K562 (cell line): Measurements from ENCODE around the gene MAP3K7. TPM values are rescaled to one million over a fixed set of nuclear protein-coding genes. Genes with fewer than 3 reads are reported as not detected.

Source experiments
- CBFA2T3 ChIP-seq: fragments of 450-650 bp; IDR thresholded peaks from 2 replicates; pipeline ENCODE4 v1.6.1; 2017
- CLOCK ChIP-seq: fragments of 250-450 bp; sonication (Bioruptor Pico); IDR thresholded peaks from 2 replicates; pipeline ENCODE4 v1.4.0; 2020; ENCODE audit warnings: mild to moderate bottlenecking, moderate library complexity, borderline replicate concordance
- CREB3 ChIP-seq: fragments of 450-650 bp; conservative IDR thresholded peaks from 2 replicates; pipeline ENCODE4 v1.6.1; 2016; ENCODE audit warnings: missing genetic modification characterization, low read depth, mild to moderate bottlenecking, missing compliant biosample characterization, moderate library complexity
- CREM ChIP-seq: IDR thresholded peaks from 2 replicates; pipeline ENCODE4 v1.6.1; 2014; ENCODE audit warnings: antibody characterized with exemption, low read depth
- E4F1 ChIP-seq: fragments of 250-450 bp; sonication (Bioruptor Pico); IDR thresholded peaks from 2 replicates; pipeline ENCODE4 v1.5.0; 2021; ENCODE audit warnings: mild to moderate bottlenecking, borderline replicate concordance
- FOXK2 ChIP-seq, 2 experiments: fragments of 450-650 bp; IDR thresholded peaks in 1 of 2; conservative IDR thresholded peaks in 1 of 2; 2 replicates each; pipeline ENCODE4 v1.6.1; 2016; ENCODE audit warnings: low read depth in 2 of 2, mild to moderate bottlenecking in 1 of 2
- HCFC1 ChIP-seq: IDR thresholded peaks from 2 replicates; pipeline ENCODE4 v1.6.1; 2012; ENCODE audit warnings: low read depth, low read length, improper control_type of control experiment
- SIRT6 ChIP-seq: IDR thresholded peaks from one replicate; pipeline ENCODE4 v1.6.1; 2012; ENCODE audit warnings: low read depth, mild to moderate bottlenecking, control low read depth, inconsistent platforms, low read length, moderate library complexity
- TOE1 ChIP-seq, 2 experiments: fragments of 450-650 bp in 1 of 2; sonication (generic) in 1 of 2; formaldehyde crosslinking in 1 of 2; IDR thresholded peaks; 2 replicates each; pipeline versions ENCODE4 v1.7.1 to v1.8.0; 2016 to 2022; ENCODE audit warnings: borderline replicate concordance in 2 of 2, mild to moderate bottlenecking in 2 of 2, antibody characterized with exemption in 1 of 2, inconsistent platforms in 1 of 2, low read depth in 1 of 2, missing genetic modification reagents in 1 of 2, moderate library complexity in 1 of 2
- ZNF318 ChIP-seq, 2 experiments: fragments of 450-650 bp; IDR thresholded peaks; 2 replicates each; pipeline ENCODE4 v1.6.1; 2016; ENCODE audit warnings: mild to moderate bottlenecking in 2 of 2, borderline replicate concordance in 1 of 2, low read depth in 1 of 2, moderate library complexity in 1 of 2
- polyA plus RNA-seq, 8 experiments: library from polyadenylated mRNA; depleted of rRNA in 4 of 8; stranded (reverse) in 5 of 8; unstranded in 3 of 8; fragments of >200 nt; fragmentation: Nextera tagmentation in 2 of 8; fragmentation: Illumina TruSeq in 1 of 8; extraction: Ambion mirVana in 2 of 8; extraction: Trizol in 1 of 8; gene quantifications; 2 replicates each; pipeline versions ENCODE4 v1.2.1 to v1.2.3, GENCODE V29; 2011 to 2014; ENCODE audit warnings: inconsistent platforms in 1 of 8, missing spikeins in 1 of 8
- total RNA-seq, 7 experiments: library from RNA; depleted of rRNA in 6 of 7; stranded (reverse); fragments of >200 nt in 6 of 7; fragmentation: Illumina TruSeq in 2 of 7; extraction: Trizol in 2 of 7; gene quantifications; 2 replicates each; pipeline versions ENCODE4 v1.2.1 to v1.2.3, GENCODE V29; 2011 to 2021; ENCODE audit warnings: low replicate concordance in 1 of 7

The MAP3K7 gene
- total and polyA plus RNA-seq, 9 of the 15 experiments (the other 6 are each of a cell fraction or from before 2014, with no cell fraction given) = 13.4 to 60.9 (median 34.8) TPM

- no peak for TF ChIP-seq ZNF318 (IDR thresholded peaks at IDR 0.05; ENCODE audit: borderline replicate concordance in 1 of 2, low read depth in 1 of 2)
- TF ChIP-seq CLOCK (CRISPR knock-in tag) = no peak
- TF ChIP-seq HCFC1 = peak; percentile 85
- no peak for TF ChIP-seq CBFA2T3
- no peak for TF ChIP-seq E4F1 (CRISPR knock-in tag)
- TF ChIP-seq CREB3 (tag) = no peak
- TF ChIP-seq FOXK2 (conservative IDR thresholded peaks at IDR 0.05 in 1 of 2, IDR thresholded peaks at IDR 0.05 in 1 of 2; ENCODE audit: low read depth in 2 of 2) = peak; percentile 81 to 88
- TF ChIP-seq TOE1 (IDR thresholded peaks at IDR 0.05; ENCODE audit: borderline replicate concordance) = peak; percentile 38; the same call in 1 of the 2 replicates
- TF ChIP-seq TOE1 (CRISPR knock-in tag; IDR thresholded peaks at IDR 0.05; ENCODE audit: borderline replicate concordance, low read depth) = peak; percentile 64; the same call in 1 of the 2 replicates
- TF ChIP-seq CREM = peak; percentile 100
- no peak for TF ChIP-seq SIRT6
These were observed at the start of gene MAP3K7 (continued) for GRCh38 chr6:90586836-90587638.
